Measurements from ENCODE around the gene RASGRP4.
A peak's percentile ranks its signal among the peaks of the same experiment; 100 is the strongest.

RASGRP4 gene

GRCh38 chr19:38451629-38452028, 25.6 kb upstream of the RASGRP4 start:
- no peak overlapping the region for H3K18ac ChIP-seq (ENCODE audit: low read length)
- H4K91ac ChIP-seq (ENCODE audit: low read depth, low read length), result no peak overlapping the region
- H3K23ac ChIP-seq (ENCODE audit: low read length), result no peak overlapping the region
- H3K4me3 ChIP-seq (ENCODE audit: low read depth, low read length), result no peak overlapping the region
- H2BK5ac ChIP-seq (ENCODE audit: low read depth, low read length, poor library complexity), result no peak overlapping the region
- H2BK12ac ChIP-seq (ENCODE audit: low read length), result no peak overlapping the region
- no peaks in the 10 kb centered on the region for H3K79me1 ChIP-seq (ENCODE audit: low read length)
- DNase-seq, result peak in 1 of 2 donors; percentile 31
- H3K14ac ChIP-seq (ENCODE audit: low read length), result no peak overlapping the region
- H2AK5ac ChIP-seq (ENCODE audit: low read length), result no peak overlapping the region
- no CpG with 5 or more reads among the region's 9 CpGs for WGBS (ENCODE audit: extremely low coverage, insufficient coverage, insufficient read length)
- no peak overlapping the region for H4K8ac ChIP-seq (ENCODE audit: low read depth, low read length)
- H2AFZ ChIP-seq (ENCODE audit: insufficient read depth, low read length, poor library complexity), result no peak overlapping the region
- H3K79me2 ChIP-seq (ENCODE audit: control insufficient read depth, insufficient read depth, low read length, poor library complexity), result no peaks in the 10 kb centered on the region
- H3K4me1 ChIP-seq (ENCODE audit: control insufficient read depth in 1 of 2, insufficient read depth in 2 of 2, low read length in 2 of 2), result peaks cover 0 to 3% of the 10 kb centered on the region in 2 experiments
- no peak overlapping the region for H3K4me2 ChIP-seq (ENCODE audit: low read length)
- H3K4ac ChIP-seq (ENCODE audit: low read depth, low read length), result no peak overlapping the region
- peaks cover 2% of the 10 kb centered on the region for H3K9me3 ChIP-seq (ENCODE audit: insufficient read depth, low read depth, low read length)
- H4K12ac ChIP-seq (ENCODE audit: low read depth, low read length), result no peak overlapping the region
- H3K27ac ChIP-seq (ENCODE audit: low read depth, low read length), result no peak overlapping the region
- no peak overlapping the region for H3K9ac ChIP-seq (ENCODE audit: low read length)
- no peaks in the 10 kb centered on the region for H3K27me3 ChIP-seq (ENCODE audit: insufficient read depth, low read length)
- no peak overlapping the region for H2BK120ac ChIP-seq (ENCODE audit: insufficient read depth, low read length, poor library complexity)
- H3K36me3 ChIP-seq (ENCODE audit: control insufficient read depth in 1 of 2, insufficient read depth in 2 of 2, low read length in 2 of 2), result no peaks in the 10 kb centered on the region

GRCh38 chr19:38451036-38451435, 25.0 kb upstream of the RASGRP4 start:
- no peak overlapping the region for H3K4me2 ChIP-seq (ENCODE audit: low read length)
- no peak overlapping the region for H3K4ac ChIP-seq (ENCODE audit: low read depth, low read length)
- no peak overlapping the region for H2AFZ ChIP-seq (ENCODE audit: insufficient read depth, low read length, poor library complexity)
- no peak overlapping the region for H2BK120ac ChIP-seq (ENCODE audit: insufficient read depth, low read length, poor library complexity)
- H2AK5ac ChIP-seq (ENCODE audit: low read length), result no peak overlapping the region
- peak overlapping the region; percentile 20 for H3K4me3 ChIP-seq (ENCODE audit: low read depth, low read length)
- no peak overlapping the region for H3K14ac ChIP-seq (ENCODE audit: low read length)
- no peak overlapping the region for H4K91ac ChIP-seq (ENCODE audit: low read depth, low read length)
- no peak overlapping the region for H2BK12ac ChIP-seq (ENCODE audit: low read length)
- H3K36me3 ChIP-seq (ENCODE audit: control insufficient read depth in 1 of 2, insufficient read depth in 2 of 2, low read length in 2 of 2), result no peaks in the 10 kb centered on the region
- H3K79me1 ChIP-seq (ENCODE audit: low read length), result no peaks in the 10 kb centered on the region
- peaks cover 2% of the 10 kb centered on the region for H3K9me3 ChIP-seq (ENCODE audit: insufficient read depth, low read depth, low read length)
- H4K12ac ChIP-seq (ENCODE audit: low read depth, low read length), result no peak overlapping the region
- H4K8ac ChIP-seq (ENCODE audit: low read depth, low read length), result no peak overlapping the region
- no peak overlapping the region for H3K27ac ChIP-seq (ENCODE audit: low read depth, low read length)
- H3K18ac ChIP-seq (ENCODE audit: low read length), result no peak overlapping the region
- H3K79me2 ChIP-seq (ENCODE audit: control insufficient read depth, insufficient read depth, low read length, poor library complexity), result no peaks in the 10 kb centered on the region
- H2BK5ac ChIP-seq (ENCODE audit: low read depth, low read length, poor library complexity), result no peak overlapping the region
- no peaks in the 10 kb centered on the region for H3K27me3 ChIP-seq (ENCODE audit: insufficient read depth, low read length)
- H3K4me1 ChIP-seq (ENCODE audit: control insufficient read depth in 1 of 2, insufficient read depth in 2 of 2, low read length in 2 of 2), result peaks cover 0 to 3% of the 10 kb centered on the region in 2 experiments
- no CpG with 5 or more reads among the region's 8 CpGs for WGBS (ENCODE audit: extremely low coverage, insufficient coverage, insufficient read length)
- peak overlapping the region; percentile 42 for H3K9ac ChIP-seq (ENCODE audit: low read length)
- no peak overlapping the region for H3K23ac ChIP-seq (ENCODE audit: low read length)
- DNase-seq, result no peak

GRCh38 chr19:38449518-38449917, 23.5 kb upstream of the RASGRP4 start:
- no CpG with 5 or more reads among the region's 5 CpGs for WGBS (ENCODE audit: extremely low coverage, insufficient coverage, insufficient read length)
- H3K9me3 ChIP-seq (ENCODE audit: insufficient read depth, low read depth, low read length), result peaks cover 2% of the 10 kb centered on the region
- H2AK5ac ChIP-seq (ENCODE audit: low read length), result no peak overlapping the region
- no peak overlapping the region for H2BK5ac ChIP-seq (ENCODE audit: low read depth, low read length, poor library complexity)
- no peak overlapping the region for H3K4me2 ChIP-seq (ENCODE audit: low read length)
- H4K12ac ChIP-seq (ENCODE audit: low read depth, low read length), result no peak overlapping the region
- H3K4ac ChIP-seq (ENCODE audit: low read depth, low read length), result no peak overlapping the region
- H3K4me1 ChIP-seq (ENCODE audit: control insufficient read depth in 1 of 2, insufficient read depth in 2 of 2, low read length in 2 of 2), result peaks cover 0 to 3% of the 10 kb centered on the region in 2 experiments
- H3K4me3 ChIP-seq (ENCODE audit: low read depth, low read length), result no peak overlapping the region
- DNase-seq, result peak in 1 of 2 donors; percentile 5
- no peak overlapping the region for H2BK12ac ChIP-seq (ENCODE audit: low read length)
- no peak overlapping the region for H4K91ac ChIP-seq (ENCODE audit: low read depth, low read length)
- H3K18ac ChIP-seq (ENCODE audit: low read length), result no peak overlapping the region
- no peak overlapping the region for H3K14ac ChIP-seq (ENCODE audit: low read length)
- no peak overlapping the region for H4K8ac ChIP-seq (ENCODE audit: low read depth, low read length)
- no peak overlapping the region for H3K9ac ChIP-seq (ENCODE audit: low read length)
- no peak overlapping the region for H3K27ac ChIP-seq (ENCODE audit: low read depth, low read length)
- H3K27me3 ChIP-seq (ENCODE audit: insufficient read depth, low read length), result no peaks in the 10 kb centered on the region
- H3K23ac ChIP-seq (ENCODE audit: low read length), result no peak overlapping the region
- H2AFZ ChIP-seq (ENCODE audit: insufficient read depth, low read length, poor library complexity), result no peak overlapping the region
- no peaks in the 10 kb centered on the region for H3K79me1 ChIP-seq (ENCODE audit: low read length)
- H3K79me2 ChIP-seq (ENCODE audit: control insufficient read depth, insufficient read depth, low read length, poor library complexity), result no peaks in the 10 kb centered on the region
- H2BK120ac ChIP-seq (ENCODE audit: insufficient read depth, low read length, poor library complexity), result no peak overlapping the region
- no peaks in the 10 kb centered on the region for H3K36me3 ChIP-seq (ENCODE audit: control insufficient read depth in 1 of 2, insufficient read depth in 2 of 2, low read length in 2 of 2)

- H3K9ac ChIP-seq (ENCODE audit: low read length), result no peak overlapping the region
- H3K36me3 ChIP-seq (ENCODE audit: control insufficient read depth in 1 of 2, insufficient read depth in 2 of 2, low read length in 2 of 2), result no peaks in the 10 kb centered on the region
- no peak overlapping the region for H2AK5ac ChIP-seq (ENCODE audit: low read length)
- peaks cover 0 to 3% of the 10 kb centered on the region in 2 experiments for H3K4me1 ChIP-seq (ENCODE audit: control insufficient read depth in 1 of 2, insufficient read depth in 2 of 2, low read length in 2 of 2)
- H4K8ac ChIP-seq (ENCODE audit: low read depth, low read length), result no peak overlapping the region
- no peak overlapping the region for H2BK12ac ChIP-seq (ENCODE audit: low read length)
- no peak overlapping the region for H3K4me3 ChIP-seq (ENCODE audit: low read depth, low read length)
- no peak overlapping the region for H3K23ac ChIP-seq (ENCODE audit: low read length)
- DNase-seq, result no peak
- H3K79me2 ChIP-seq (ENCODE audit: control insufficient read depth, insufficient read depth, low read length, poor library complexity), result no peaks in the 10 kb centered on the region
- no peak overlapping the region for H2BK120ac ChIP-seq (ENCODE audit: insufficient read depth, low read length, poor library complexity)
- no peak overlapping the region for H3K27ac ChIP-seq (ENCODE audit: low read depth, low read length)
- H3K14ac ChIP-seq (ENCODE audit: low read length), result no peak overlapping the region
- H2AFZ ChIP-seq (ENCODE audit: insufficient read depth, low read length, poor library complexity), result no peak overlapping the region
- H3K27me3 ChIP-seq (ENCODE audit: insufficient read depth, low read length), result no peaks in the 10 kb centered on the region
- peaks cover 4% of the 10 kb centered on the region for H3K9me3 ChIP-seq (ENCODE audit: insufficient read depth, low read depth, low read length)
- no peak overlapping the region for H3K4me2 ChIP-seq (ENCODE audit: low read length)
- no peaks in the 10 kb centered on the region for H3K79me1 ChIP-seq (ENCODE audit: low read length)
- no peak overlapping the region for H4K12ac ChIP-seq (ENCODE audit: low read depth, low read length)
- no peak overlapping the region for H3K18ac ChIP-seq (ENCODE audit: low read length)
- no peak overlapping the region for H2BK5ac ChIP-seq (ENCODE audit: low read depth, low read length, poor library complexity)
- H4K91ac ChIP-seq (ENCODE audit: low read depth, low read length), result no peak overlapping the region
- no peak overlapping the region for H3K4ac ChIP-seq (ENCODE audit: low read depth, low read length)
- WGBS (ENCODE audit: extremely low coverage, insufficient coverage, insufficient read length), result no CpG with 5 or more reads among the region's 9 CpGs
Measured at GRCh38 chr19:38448225-38448624, 22.2 kb upstream of the RASGRP4 start.
